GM12873 (cell line): ENCODE results near the gene LRFN3.

Experiments used
- CTCF ChIP-seq: IDR thresholded peaks from 2 replicates; pipeline ENCODE4 v1.5.1; 2012; ENCODE audit warnings: low read depth, mild to moderate bottlenecking, moderate library complexity, low read length, control low read depth; ENCODE audit not compliant: insufficient read depth; ENCODE audit errors: missing control alignments

The LRFN3 gene

GRCh38 chr19:35959040-35959967 is 23.1 kb downstream of the LRFN3 start:
- TF ChIP-seq CTCF = peak; percentile 53

- no peak for TF ChIP-seq CTCF
Measured at GRCh38 chr19:35959968-35960320, 23.8 kb downstream of the LRFN3 start.

GRCh38 chr19:35960432-35960972 is 24.3 kb downstream of the LRFN3 start:
- no peak for TF ChIP-seq CTCF

- TF ChIP-seq CTCF = no peak
Measured at GRCh38 chr19:35963514-35963913, 27.3 kb downstream of the LRFN3 start.

- TF ChIP-seq CTCF = no peak
Measured at GRCh38 chr19:35966771-35967170, 30.6 kb downstream of the LRFN3 start.

GRCh38 chr19:35973487-35973886 is 37.3 kb downstream of the LRFN3 start:
- TF ChIP-seq CTCF = no peak

GRCh38 chr19:35975608-35976214 is 39.5 kb downstream of the LRFN3 start:
- no peak for TF ChIP-seq CTCF
